LNCaP clone FGC (cell line): ENCODE measurements around the gene TBX10.

Experiments used
- DNase-seq: peaks from one replicate; pipeline ENCODE4 v3.0.0-alpha.2; 2011; ENCODE audit warnings: low read depth
- H3K4me3 ChIP-seq: 2 replicates; pipeline ENCODE4 v1.5.1; 2011; ENCODE audit warnings: mild to moderate bottlenecking, low read depth, low read length, control low read depth
- TF ChIP-seq, protein P1 (sequence below): IDR thresholded peaks from 2 replicates; pipeline ENCODE4 v1.5.1; 2012; ENCODE audit warnings: mild to moderate bottlenecking; ENCODE audit not compliant: control insufficient read depth, insufficient read depth; ENCODE audit errors: extremely low read depth

Gene TBX10

DNA sequence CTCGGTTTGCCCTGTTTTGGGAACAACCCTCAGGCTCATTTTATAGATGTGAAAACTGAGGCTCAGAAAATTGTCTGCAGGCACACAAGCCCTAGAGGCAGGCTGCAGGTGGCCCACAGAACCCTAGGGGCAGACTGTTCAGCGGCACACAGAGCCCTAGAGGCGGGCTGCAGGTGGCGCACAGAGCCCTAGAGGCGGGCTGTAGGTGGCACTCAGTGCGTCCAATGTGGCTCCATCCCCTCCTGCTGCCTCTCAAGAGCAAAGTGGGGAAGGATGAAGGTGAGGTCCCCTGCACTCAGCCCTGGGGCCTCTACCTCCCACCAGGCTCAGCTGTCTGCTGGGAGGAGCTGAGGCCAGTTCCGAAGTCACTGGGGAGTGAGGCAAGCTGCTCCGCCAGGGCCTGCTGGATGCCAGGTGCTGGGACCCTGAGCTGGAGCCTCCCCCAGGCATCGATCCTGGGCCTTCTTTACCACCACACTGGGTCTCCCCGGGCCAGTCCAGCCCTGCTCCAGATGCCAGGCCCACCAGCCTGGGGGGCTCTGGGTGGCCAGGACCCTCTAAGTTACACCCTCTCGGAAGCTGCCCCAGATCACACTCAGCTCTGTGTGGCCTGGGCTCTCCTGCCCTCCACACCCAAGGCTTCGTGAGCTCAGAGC, 8.7 kb upstream of the TBX10 start:
- DNase-seq = no peak
- no peak overlapping the region for H3K4me3 ChIP-seq
- TF ChIP-seq, protein P1, sequence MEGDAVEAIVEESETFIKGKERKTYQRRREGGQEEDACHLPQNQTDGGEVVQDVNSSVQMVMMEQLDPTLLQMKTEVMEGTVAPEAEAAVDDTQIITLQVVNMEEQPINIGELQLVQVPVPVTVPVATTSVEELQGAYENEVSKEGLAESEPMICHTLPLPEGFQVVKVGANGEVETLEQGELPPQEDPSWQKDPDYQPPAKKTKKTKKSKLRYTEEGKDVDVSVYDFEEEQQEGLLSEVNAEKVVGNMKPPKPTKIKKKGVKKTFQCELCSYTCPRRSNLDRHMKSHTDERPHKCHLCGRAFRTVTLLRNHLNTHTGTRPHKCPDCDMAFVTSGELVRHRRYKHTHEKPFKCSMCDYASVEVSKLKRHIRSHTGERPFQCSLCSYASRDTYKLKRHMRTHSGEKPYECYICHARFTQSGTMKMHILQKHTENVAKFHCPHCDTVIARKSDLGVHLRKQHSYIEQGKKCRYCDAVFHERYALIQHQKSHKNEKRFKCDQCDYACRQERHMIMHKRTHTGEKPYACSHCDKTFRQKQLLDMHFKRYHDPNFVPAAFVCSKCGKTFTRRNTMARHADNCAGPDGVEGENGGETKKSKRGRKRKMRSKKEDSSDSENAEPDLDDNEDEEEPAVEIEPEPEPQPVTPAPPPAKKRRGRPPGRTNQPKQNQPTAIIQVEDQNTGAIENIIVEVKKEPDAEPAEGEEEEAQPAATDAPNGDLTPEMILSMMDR = 0 out of 2 replicates have a peak, but pooled peaks have one; percentile 15

DNA sequence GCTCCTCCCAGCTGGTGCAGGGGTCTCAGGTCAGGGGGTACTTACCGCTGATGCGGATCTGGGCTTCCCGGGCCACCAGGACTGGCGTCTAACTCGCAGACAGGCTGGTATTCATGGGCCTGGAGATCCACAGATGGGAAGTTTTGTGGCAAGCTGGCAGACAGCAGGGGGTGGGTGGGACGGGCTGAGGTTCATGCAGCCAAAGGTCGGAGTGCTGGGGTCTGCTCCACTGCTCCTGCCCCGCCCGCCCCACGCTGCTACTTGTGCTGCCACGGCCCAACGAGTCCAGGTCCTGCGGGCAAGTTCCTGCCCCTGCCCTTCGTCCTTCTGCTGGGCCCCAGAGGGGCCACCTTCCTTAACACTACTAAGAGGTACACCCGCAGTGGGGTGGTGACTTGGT, 7.9 kb upstream of the TBX10 start:
- H3K4me3 ChIP-seq = no peak overlapping the region
- no peak for DNase-seq
- TF ChIP-seq, protein P1 = no peak

DNA sequence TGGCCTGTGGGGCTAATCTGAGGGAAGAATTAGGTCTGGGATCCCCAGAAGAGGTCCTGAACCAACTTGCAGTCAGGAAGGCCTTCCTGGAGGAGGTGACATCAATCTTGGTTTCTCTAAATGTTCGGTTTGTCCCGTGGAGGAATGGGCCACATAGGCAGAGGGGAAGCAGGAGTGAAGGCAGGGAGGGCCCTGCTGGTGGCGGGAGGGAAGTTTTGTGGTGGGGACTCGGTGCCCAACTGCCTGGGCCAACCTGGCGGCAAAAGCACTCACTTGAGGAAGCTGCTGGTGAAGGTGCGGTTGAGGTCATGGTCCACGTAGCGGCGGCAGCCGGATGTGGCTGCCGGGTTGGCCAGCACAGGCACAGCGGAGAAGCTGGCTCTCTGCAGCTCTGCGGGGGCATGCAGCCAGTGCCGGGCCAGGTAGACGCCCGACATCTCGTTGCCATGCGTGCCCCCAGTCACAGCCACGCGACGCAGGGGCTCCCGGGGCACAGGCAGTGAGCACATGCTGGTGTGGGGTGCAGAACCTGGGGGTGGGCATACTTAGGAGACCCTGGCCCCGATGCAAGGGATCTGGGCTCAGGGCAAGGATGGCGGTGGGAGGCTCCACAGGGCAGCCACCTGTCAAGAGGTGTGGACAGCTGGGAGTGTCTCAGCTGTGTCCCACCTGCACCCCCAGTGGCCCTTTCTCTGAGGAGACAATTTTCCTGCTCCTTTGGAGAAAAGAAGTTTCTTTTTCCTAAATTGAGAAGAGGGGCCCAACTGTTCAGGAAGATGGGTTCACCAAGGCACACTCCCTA, 7.2 kb upstream of the TBX10 start:
- TF ChIP-seq, protein P1 = no peak
- no peak for DNase-seq

DNA sequence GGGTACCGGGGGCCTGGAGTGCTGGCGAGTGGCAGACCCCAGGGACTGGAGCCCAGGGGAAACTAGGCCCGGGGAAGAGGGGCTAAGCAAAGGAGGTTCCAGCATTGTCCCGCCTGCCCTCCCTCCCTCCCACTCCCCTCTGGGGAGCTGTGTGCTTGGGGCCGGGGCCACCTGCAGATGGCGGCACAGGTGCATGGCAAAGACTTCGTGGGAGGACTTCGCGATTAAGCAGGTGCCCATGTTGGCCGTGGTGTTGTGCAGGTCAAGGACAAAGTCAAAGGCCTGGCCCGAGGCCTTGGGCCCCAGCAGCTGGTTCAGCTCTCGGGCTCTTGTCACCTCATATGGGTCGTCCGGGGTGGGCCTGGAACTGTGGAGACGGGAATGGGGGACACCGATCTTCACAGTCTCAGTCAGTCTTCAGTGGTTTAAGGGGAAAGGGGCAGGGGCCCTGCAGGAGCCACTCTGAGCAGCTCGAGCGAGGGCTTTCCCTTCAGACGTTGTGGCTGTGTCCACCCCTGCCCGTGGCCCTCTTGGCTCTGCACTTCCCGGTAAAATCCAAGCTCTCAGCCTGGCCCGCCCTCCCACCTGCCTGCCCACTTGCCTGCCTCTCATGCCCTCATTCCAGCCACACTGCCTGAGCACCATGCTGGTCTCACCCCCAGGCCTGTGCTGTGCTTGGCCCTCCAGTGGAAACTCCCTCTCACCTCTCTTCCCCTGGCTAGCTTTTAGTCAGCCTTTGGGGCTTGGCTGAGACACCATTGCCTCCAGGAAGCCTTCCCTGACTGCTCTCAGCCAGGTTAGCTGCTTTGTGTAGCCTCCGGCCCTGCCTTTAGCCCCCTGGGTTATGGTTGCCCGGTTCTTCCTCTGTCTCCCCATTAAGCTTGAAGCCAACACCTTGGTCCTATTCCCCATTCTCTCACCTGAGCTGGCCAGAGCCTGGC, 6.2 kb upstream of the TBX10 start:
- TF ChIP-seq, protein P1 = 0 out of 2 replicates have a peak, but pooled peaks have one; percentile 14
- no peak overlapping the region for H3K4me3 ChIP-seq
- DNase-seq = no peak

More for the DNA sequence above, 7.2 kb upstream of the TBX10 start:
- no peak overlapping the region for H3K4me3 ChIP-seq

DNA sequence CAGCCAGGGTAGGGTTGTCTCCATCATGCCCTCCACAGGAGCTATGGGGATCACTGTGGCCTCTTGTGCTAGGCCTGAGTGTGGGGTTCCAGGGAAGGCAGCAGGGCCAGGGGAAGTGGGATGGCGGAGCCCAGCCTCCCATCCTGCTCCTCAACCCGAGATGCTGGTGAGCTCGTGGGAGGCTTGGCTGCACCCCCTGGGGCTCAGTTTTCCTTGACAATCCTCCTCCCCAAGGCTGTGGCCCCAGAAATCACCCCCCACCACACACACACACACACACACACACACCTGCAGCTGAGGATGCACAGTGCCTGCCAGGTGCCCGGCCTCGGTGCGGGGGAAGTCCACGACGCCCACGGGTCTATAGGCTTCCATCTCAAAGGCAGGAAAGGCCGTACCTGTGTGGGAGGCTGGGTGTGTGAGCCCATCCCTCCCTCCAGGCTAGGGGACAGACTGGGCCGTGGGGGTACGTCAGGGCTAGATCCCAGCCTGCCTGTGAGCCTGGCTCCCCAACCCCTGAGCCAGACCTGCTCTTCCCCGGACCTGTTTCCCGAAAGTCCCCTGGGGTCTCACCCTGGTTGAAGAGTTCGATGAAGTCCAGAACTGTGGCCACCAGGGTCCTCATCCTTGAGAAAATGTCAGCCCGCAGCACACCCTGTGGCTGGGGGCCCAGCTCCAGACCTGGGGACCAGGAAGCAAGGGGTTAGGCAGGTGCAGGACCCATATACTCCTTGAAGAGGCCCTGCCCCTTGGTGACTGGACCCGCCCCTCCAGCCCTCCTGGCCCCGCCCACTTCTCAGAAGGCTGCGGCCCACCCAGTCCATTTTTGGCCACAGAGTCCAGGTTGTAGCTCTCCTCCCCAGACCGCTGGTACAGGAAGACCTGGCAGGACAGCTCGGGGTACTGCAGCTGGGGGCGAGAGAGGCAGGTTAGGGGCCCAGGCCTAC, 5.2 kb upstream of the TBX10 start:
- H3K4me3 ChIP-seq = no peak overlapping the region

More for the DNA sequence above, 5.2 kb upstream of the TBX10 start:
- TF ChIP-seq, protein P1 = no peak
- no peak for DNase-seq
